ENCODE data around the gene TSPOAP1.

Gene TSPOAP1

DNA sequence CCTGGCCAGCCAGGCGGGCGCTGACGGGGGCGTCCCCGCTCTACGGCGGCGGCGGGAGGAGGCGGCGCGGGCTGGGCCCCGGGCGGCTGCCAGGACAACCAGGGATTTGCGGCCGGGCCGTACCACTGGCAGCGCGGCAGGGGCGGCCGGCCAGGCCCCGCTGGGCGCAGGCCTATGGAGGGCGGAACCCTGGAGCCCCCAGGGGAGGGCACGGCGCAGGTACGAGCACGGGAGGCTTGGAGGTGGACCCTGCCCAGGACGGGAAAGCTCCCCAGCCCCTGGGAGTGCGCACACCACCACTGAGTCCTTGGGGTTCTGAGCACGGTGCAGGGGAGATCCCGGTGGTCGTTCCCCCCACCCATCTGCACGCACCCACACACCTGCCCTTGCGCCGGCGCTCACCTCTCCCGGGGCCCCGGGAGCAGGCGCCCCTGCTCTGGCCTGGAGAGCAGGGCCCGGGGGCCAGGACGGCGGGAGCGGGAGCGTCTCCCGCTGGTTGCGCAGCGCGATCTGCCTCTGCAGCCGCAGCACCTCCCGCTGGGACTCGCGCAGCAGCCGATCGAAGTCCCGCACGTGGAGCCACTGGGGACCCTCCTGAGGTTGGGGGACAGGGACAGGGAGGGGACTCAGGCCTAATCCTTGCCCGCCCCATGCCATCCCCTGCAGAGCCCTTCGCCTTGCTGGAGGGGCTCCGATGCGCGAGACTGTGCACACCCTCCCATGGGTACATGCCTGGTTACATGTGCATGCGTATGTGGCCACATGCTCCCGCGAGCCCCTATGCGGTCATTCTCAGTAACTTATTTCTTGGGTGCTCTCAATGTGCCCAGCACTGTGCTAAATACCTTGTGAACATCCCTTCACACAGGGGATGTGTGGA, 3.9 kb downstream of the TSPOAP1 start:
- no peak for DNase-seq (ENCODE audit: low read depth)
- no peak overlapping the region for H3K4me3 ChIP-seq (ENCODE audit: low read depth, low read length)
- no peak for TF ChIP-seq MYC (IDR thresholded peaks at IDR 0.05; ENCODE audit: low read depth, low read length)
- TF ChIP-seq, protein P1, sequence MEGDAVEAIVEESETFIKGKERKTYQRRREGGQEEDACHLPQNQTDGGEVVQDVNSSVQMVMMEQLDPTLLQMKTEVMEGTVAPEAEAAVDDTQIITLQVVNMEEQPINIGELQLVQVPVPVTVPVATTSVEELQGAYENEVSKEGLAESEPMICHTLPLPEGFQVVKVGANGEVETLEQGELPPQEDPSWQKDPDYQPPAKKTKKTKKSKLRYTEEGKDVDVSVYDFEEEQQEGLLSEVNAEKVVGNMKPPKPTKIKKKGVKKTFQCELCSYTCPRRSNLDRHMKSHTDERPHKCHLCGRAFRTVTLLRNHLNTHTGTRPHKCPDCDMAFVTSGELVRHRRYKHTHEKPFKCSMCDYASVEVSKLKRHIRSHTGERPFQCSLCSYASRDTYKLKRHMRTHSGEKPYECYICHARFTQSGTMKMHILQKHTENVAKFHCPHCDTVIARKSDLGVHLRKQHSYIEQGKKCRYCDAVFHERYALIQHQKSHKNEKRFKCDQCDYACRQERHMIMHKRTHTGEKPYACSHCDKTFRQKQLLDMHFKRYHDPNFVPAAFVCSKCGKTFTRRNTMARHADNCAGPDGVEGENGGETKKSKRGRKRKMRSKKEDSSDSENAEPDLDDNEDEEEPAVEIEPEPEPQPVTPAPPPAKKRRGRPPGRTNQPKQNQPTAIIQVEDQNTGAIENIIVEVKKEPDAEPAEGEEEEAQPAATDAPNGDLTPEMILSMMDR (IDR thresholded peaks at IDR 0.05; ENCODE audit: low read depth, low read length): no peak
- TF ChIP-seq POLR2A (IDR thresholded peaks at IDR 0.05; ENCODE audit: extremely low read depth, insufficient read length): no peak
- TF ChIP-seq, protein P2, sequence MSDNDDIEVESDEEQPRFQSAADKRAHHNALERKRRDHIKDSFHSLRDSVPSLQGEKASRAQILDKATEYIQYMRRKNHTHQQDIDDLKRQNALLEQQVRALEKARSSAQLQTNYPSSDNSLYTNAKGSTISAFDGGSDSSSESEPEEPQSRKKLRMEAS (IDR thresholded peaks at IDR 0.05; ENCODE audit: low read depth, low read length): no peak

DNA sequence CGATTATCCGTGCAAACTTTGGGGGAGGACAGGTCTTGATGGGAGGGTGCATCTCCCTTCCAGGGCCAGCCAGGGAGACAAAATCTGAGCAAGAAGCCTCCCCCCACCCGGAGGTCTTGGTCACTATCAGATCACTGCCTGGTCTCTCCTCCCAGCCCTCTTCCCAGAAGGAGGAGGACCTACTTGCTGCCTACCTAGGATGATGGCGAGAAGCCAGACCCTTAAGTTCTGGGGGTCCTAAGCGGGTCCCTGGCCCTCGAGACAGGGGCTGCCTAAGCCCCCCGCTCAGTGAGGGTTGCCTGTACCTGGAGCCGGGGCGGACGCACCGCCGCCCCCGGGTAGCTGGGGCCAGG, 4.6 kb downstream of the TSPOAP1 start:
- TF ChIP-seq POLR2A (IDR thresholded peaks at IDR 0.05; ENCODE audit: extremely low read depth, insufficient read length): no peak
- no peak for TF ChIP-seq MYC (IDR thresholded peaks at IDR 0.05; ENCODE audit: low read depth, low read length)
- TF ChIP-seq, protein P1 (IDR thresholded peaks at IDR 0.05; ENCODE audit: low read depth, low read length): no peak
- TF ChIP-seq, protein P2 (IDR thresholded peaks at IDR 0.05; ENCODE audit: low read depth, low read length): no peak
- no peak for DNase-seq (ENCODE audit: low read depth)
- no peak overlapping the region for H3K4me3 ChIP-seq (ENCODE audit: low read depth, low read length)

DNA sequence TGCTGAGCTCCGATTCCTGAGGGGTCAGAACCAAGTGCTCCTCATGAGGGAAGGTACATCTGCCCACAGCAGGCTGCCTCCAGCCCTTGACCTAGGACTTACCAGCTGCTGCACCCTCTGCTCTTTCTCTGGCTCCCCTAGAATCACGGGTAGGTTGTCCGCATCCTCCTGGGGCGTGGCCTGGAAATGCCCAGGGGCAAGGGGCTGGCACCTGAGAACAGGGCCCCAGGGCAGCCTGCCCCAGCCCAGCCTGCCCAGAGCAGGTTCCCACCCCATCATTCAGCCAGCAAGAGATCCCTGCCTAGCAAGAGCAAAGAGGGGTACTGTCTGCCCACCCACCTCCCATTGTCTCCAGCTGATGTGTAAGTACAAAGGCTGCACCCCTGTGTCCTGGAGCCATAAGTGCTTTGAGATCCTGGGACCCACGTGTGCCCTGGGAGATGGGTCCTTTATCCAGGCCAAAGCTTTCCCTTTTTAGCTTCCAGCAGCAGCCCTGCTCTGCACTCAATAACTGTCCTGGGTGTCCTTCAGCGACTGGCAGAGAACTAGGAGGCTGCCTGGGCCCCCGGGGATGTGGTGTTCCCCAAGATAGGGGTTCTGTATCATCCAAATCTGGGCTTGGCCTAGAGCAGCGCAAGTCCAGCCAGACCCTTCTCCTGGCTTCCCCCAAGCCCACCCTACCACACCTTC, 5.1 kb downstream of the TSPOAP1 start:
- H3K4me3 ChIP-seq (ENCODE audit: low read depth, low read length): no peak overlapping the region
- no peak for DNase-seq (ENCODE audit: low read depth)
- TF ChIP-seq POLR2A (IDR thresholded peaks at IDR 0.05; ENCODE audit: extremely low read depth, insufficient read length): peak; percentile 20
- TF ChIP-seq MYC (IDR thresholded peaks at IDR 0.05; ENCODE audit: low read depth, low read length): no peak
- TF ChIP-seq, protein P1 (IDR thresholded peaks at IDR 0.05; ENCODE audit: low read depth, low read length): no peak
- TF ChIP-seq, protein P2 (IDR thresholded peaks at IDR 0.05; ENCODE audit: low read depth, low read length): no peak

DNA sequence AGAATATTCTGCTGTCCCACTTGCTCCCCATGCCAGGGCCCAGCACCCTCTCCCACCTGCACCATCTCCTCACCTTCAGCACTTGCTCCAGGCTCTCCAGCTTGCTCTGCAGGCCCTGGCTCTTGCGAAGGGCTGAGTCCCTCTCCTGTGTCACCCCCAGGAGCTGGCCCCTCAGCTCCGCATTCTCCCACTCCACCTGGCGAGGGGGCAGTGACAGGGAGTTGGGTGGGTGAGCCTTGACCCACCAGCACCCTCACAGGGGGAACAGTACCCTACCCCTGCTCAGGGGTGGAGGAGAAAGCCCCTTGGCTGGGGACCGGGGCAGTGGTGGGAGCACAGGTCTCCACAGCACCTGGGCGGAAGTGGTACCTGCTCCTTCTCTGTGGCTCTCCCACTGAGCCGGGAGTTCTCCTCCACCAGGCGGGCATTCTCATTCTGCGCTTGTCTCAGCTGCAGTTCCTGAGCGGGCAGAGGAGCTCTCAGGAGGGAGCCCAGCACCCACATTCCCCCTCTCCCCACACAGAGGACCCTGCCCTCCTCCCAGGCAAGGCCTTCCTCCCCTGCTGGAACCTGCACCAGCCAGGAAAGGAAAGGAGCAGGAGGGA, 5.9 kb downstream of the TSPOAP1 start:
- DNase-seq (ENCODE audit: low read depth): no peak
- H3K4me3 ChIP-seq (ENCODE audit: low read depth, low read length): no peak overlapping the region
- TF ChIP-seq, protein P2 (IDR thresholded peaks at IDR 0.05; ENCODE audit: low read depth, low read length): no peak

DNA sequence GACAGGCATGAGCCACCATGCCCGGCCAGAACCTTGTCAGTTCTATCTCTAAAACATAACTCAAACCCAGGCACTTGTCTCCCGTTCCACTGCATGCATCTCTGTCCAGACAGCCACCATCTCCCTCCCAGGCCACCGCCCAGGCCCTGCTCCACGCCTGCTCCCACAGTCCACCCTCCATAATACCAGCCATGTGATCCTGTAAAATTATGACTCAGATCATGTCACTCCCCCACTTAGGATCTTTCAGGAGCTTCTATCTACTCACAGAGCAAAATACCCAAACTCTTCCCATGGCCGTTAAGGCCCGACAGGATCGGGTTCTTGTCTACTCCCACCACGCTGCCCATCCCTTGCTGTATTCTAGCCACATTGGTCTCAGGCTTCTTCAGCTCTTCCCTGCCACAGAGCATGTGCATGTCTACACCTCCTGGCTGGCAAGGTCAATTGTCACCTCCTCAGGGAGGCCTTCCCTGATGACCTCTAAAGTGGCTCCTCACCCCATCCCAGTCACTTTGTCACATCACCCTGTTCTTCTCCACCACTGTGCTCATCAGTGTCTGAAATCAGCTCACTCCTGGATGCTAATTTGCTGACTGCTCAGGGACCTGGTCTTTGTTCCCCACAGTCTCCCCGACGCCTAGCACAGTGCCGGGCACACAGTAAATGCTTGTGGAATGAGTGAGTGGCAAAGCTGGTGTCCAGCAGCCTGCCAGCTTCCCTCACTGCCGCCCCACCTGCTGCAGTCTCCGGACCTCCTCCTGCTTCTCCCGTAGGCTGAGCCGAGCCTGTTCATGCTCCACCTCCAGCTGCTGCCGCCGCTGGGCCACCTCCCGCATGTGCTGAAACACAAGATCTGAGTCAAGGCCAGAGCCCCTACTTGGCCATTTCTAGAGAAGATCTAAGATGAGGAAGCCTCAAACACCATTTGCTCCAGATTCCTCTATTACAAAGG, 6.7 kb downstream of the TSPOAP1 start:
- TF ChIP-seq, protein P1 (IDR thresholded peaks at IDR 0.05; ENCODE audit: low read depth, low read length): no peak
- TF ChIP-seq, protein P2 (IDR thresholded peaks at IDR 0.05; ENCODE audit: low read depth, low read length): no peak
- no peak for TF ChIP-seq MYC (IDR thresholded peaks at IDR 0.05; ENCODE audit: low read depth, low read length)
- TF ChIP-seq POLR2A (IDR thresholded peaks at IDR 0.05; ENCODE audit: extremely low read depth, insufficient read length): no peak
- DNase-seq (ENCODE audit: low read depth): no peak
- no peak overlapping the region for H3K4me3 ChIP-seq (ENCODE audit: low read depth, low read length)
